ENCODE results near the gene FNDC8.

GRCh38 chr17:35076874-35077273, 44.5 kb upstream of the FNDC8 start:
- TF ChIP-seq CTCF (IDR thresholded peaks at IDR 0.05 in 8 of 11, conservative IDR thresholded peaks at IDR 0.05 in 3 of 11), result no peak
- no peak for TF ChIP-seq POLR2A (IDR thresholded peaks at IDR 0.05)
- no peak for TF ChIP-seq POLR2AphosphoS5 (IDR thresholded peaks at IDR 0.05)

Data from spleen (tissue), 7 donors.